H9 (cell line): ENCODE results near the gene PTRHD1. TPM values are rescaled to one million over a fixed set of nuclear protein-coding genes. Genes with fewer than 3 reads are reported as not detected.

ENCODE experiments used
- DNase-seq: peaks from one replicate; pipeline ENCODE4 v3.0.0-alpha.2; 2017
- H2AFZ ChIP-seq: one replicate; pipeline ENCODE4 v1.6.1; 2013; ENCODE audit warnings: mild to moderate bottlenecking, low read length, control low read depth, moderate library complexity
- H2AK5ac ChIP-seq: 2 replicates; pipeline ENCODE4 v1.6.1; 2013; ENCODE audit warnings: low read length, control low read depth, mixed read lengths; ENCODE audit not compliant: insufficient read length
- H2BK120ac ChIP-seq: one replicate; pipeline ENCODE4 v1.6.1; 2013; ENCODE audit warnings: low read depth, mild to moderate bottlenecking, low read length, control low read depth, inconsistent platforms; ENCODE audit not compliant: poor library complexity, severe bottlenecking
- H2BK12ac ChIP-seq: 2 replicates; pipeline ENCODE4 v1.6.1; 2013; ENCODE audit warnings: low read length, control low read depth, mixed read lengths, low read depth; ENCODE audit not compliant: insufficient read length
- H2BK15ac ChIP-seq: 2 replicates; pipeline ENCODE4 v1.6.1; 2013; ENCODE audit warnings: low read depth, low read length, control low read depth
- H2BK20ac ChIP-seq: one replicate; pipeline ENCODE4 v1.6.1; 2013; ENCODE audit warnings: low read depth, mild to moderate bottlenecking, low read length, control low read depth, inconsistent platforms; ENCODE audit not compliant: poor library complexity, severe bottlenecking
- H2BK5ac ChIP-seq: 2 replicates; pipeline ENCODE4 v1.6.1; 2013; ENCODE audit warnings: low read length, control low read depth, mixed read lengths; ENCODE audit not compliant: insufficient read length
- H3K14ac ChIP-seq: 2 replicates; pipeline ENCODE4 v1.6.1; 2013; ENCODE audit warnings: low read length, control low read depth; ENCODE audit not compliant: insufficient read depth
- H3K18ac ChIP-seq: 2 replicates; pipeline ENCODE4 v1.6.1; 2013; ENCODE audit warnings: low read depth, mild to moderate bottlenecking, mixed read lengths, low read length, control low read depth; ENCODE audit not compliant: insufficient read length
- H3K23ac ChIP-seq: 2 replicates; pipeline ENCODE4 v1.6.1; 2013; ENCODE audit warnings: low read length, control low read depth, mixed read lengths, low read depth; ENCODE audit not compliant: insufficient read length
- H3K23me2 ChIP-seq: 2 replicates; pipeline ENCODE4 v1.6.1; 2013; ENCODE audit warnings: low read depth, mild to moderate bottlenecking, mixed read lengths, low read length, control low read depth; ENCODE audit not compliant: insufficient read length, poor library complexity, severe bottlenecking
- H3K27ac ChIP-seq: 2 replicates; pipeline ENCODE4 v1.5.1; 2013; ENCODE audit warnings: low read length, control low read depth, mixed read lengths, low read depth; ENCODE audit not compliant: insufficient read length
- H3K27me3 ChIP-seq: 2 replicates; pipeline ENCODE4 v1.6.1; 2013; ENCODE audit warnings: low read length, control low read depth, inconsistent platforms; ENCODE audit not compliant: insufficient read depth
- H3K4ac ChIP-seq: 2 replicates; pipeline ENCODE4 v1.6.1; 2013; ENCODE audit warnings: low read depth, mild to moderate bottlenecking, control low read depth, inconsistent platforms, low read length, moderate library complexity
- H3K4me1 ChIP-seq: 2 replicates; pipeline ENCODE4 v1.6.1; 2013; ENCODE audit warnings: low read length, control low read depth, inconsistent platforms; ENCODE audit not compliant: insufficient read depth
- H3K4me2 ChIP-seq: 2 replicates; pipeline ENCODE4 v1.6.1; 2013; ENCODE audit warnings: low read length, control low read depth, mixed read lengths; ENCODE audit not compliant: insufficient read length, insufficient read depth
- H3K56ac ChIP-seq: 2 replicates; pipeline ENCODE4 v1.6.1; 2013; ENCODE audit warnings: low read depth, mild to moderate bottlenecking, mixed read lengths, low read length, control low read depth; ENCODE audit not compliant: insufficient read length
- H3K79me1 ChIP-seq: 2 replicates; pipeline ENCODE4 v1.6.1; 2013; ENCODE audit warnings: low read depth, mild to moderate bottlenecking, moderate library complexity, low read length, control low read depth, inconsistent platforms; ENCODE audit not compliant: insufficient read depth, poor library complexity, severe bottlenecking
- H3K79me2 ChIP-seq: 2 replicates; pipeline ENCODE4 v1.6.1; 2013; ENCODE audit warnings: low read length, control low read depth, inconsistent platforms; ENCODE audit not compliant: insufficient read depth
- H3K9ac ChIP-seq: 2 replicates; pipeline ENCODE4 v1.6.1; 2013; ENCODE audit warnings: low read length, control low read depth, mixed read lengths; ENCODE audit not compliant: insufficient read length; ENCODE audit errors: extremely low read depth
- H3K9me3 ChIP-seq: one replicate; pipeline ENCODE4 v1.6.1; 2013; ENCODE audit warnings: low read depth, low read length, inconsistent platforms; ENCODE audit not compliant: control insufficient read depth
- H3T11ph ChIP-seq: one replicate; pipeline ENCODE4 v1.6.1; 2013; ENCODE audit warnings: mild to moderate bottlenecking, low read length, control low read depth, inconsistent platforms
- H4K20me1 ChIP-seq: one replicate; pipeline ENCODE4 v1.6.1; 2013; ENCODE audit not compliant: control insufficient read depth, insufficient read length, insufficient read depth
- H4K5ac ChIP-seq: 2 replicates; pipeline ENCODE4 v1.6.1; 2013; ENCODE audit warnings: low read depth, mild to moderate bottlenecking, mixed read lengths, low read length, control low read depth; ENCODE audit not compliant: insufficient read length
- H4K8ac ChIP-seq: replicated peaks from 2 replicates; pipeline ENCODE4 v1.6.1; 2013; ENCODE audit warnings: low read length, control low read depth, mixed read lengths, low read depth; ENCODE audit not compliant: insufficient read length
- H4K91ac ChIP-seq: 2 replicates; pipeline ENCODE4 v1.6.1; 2013; ENCODE audit warnings: low read depth, mild to moderate bottlenecking, moderate library complexity, mixed read lengths, low read length, control low read depth; ENCODE audit not compliant: insufficient read length
- H3K27ac Mint-ChIP-seq, 3 experiments: 2 replicates in 2 of 3; 3 replicates in 1 of 3; pipeline ENCODE4 v1.8.0; 2020 to 2021; ENCODE audit warnings: mixed read lengths in 3 of 3, mild to moderate bottlenecking in 1 of 3, moderate library complexity in 1 of 3
- H3K27me3 Mint-ChIP-seq: 2 replicates; pipeline ENCODE4 v1.8.0; 2021; ENCODE audit warnings: low read depth, mild to moderate bottlenecking, moderate library complexity, mixed read lengths
- H3K36me3 Mint-ChIP-seq, 3 experiments: 2 replicates in 2 of 3; 3 replicates in 1 of 3; pipeline ENCODE4 v1.8.0; 2020 to 2021; ENCODE audit warnings: low read depth in 3 of 3, mixed read lengths in 3 of 3; ENCODE audit not compliant: insufficient read depth in 1 of 3
- H3K4me1 Mint-ChIP-seq, 2 experiments: 2 replicates each; pipeline ENCODE4 v1.8.0; 2020; ENCODE audit warnings: mixed read lengths in 2 of 2
- H3K4me3 Mint-ChIP-seq, 2 experiments: 2 replicates in 1 of 2; 3 replicates in 1 of 2; pipeline ENCODE4 v1.8.0; 2020 to 2021; ENCODE audit warnings: mild to moderate bottlenecking in 2 of 2, mixed read lengths in 2 of 2, moderate library complexity in 1 of 2
- H3K9me3 Mint-ChIP-seq, 2 experiments: 2 replicates in 1 of 2; 3 replicates in 1 of 2; pipeline ENCODE4 v1.8.0; 2020; ENCODE audit warnings: mild to moderate bottlenecking in 2 of 2, mixed read lengths in 2 of 2, moderate library complexity in 1 of 2
- WGBS: extraction: QIAGEN DNeasy Blood & Tissue Kit; methylation state at CpG from one replicate; pipeline ENCODE4 v1.1.7; 2013; ENCODE audit warnings: missing lambda C conversion rate, low lambda C conversion rate, mixed read lengths; ENCODE audit not compliant: insufficient read length; ENCODE audit errors: extremely low coverage; 5-methylcytosine and 5-hydroxymethylcytosine counted together
- total RNA-seq: library from RNA; stranded (reverse); gene quantifications from 2 replicates; pipeline ENCODE4 v1.2.1, GENCODE V29; 2021
- TF ChIP-seq, protein P1 (sequence below): fragments of 200-600 bp; sonication (generic); conservative IDR thresholded peaks from 3 replicates; pipeline ENCODE4 v1.8.0; 2021; ENCODE audit warnings: antibody characterized with exemption, mild to moderate bottlenecking

The PTRHD1 gene
- total RNA-seq, 1 experiment from 2014 or later = 43.7 TPM

- Histone ChIP-seq H2BK120ac (no peak overlapping the region), H3K27ac (peak overlapping the region; percentile 14), H4K8ac (no peak overlapping the region), H3K14ac (no peak overlapping the region), H4K5ac (no peak overlapping the region), H2BK5ac (no peak overlapping the region), H2BK20ac (no peak overlapping the region), H3K79me2 (no peaks in the 10 kb centered on the region), H3K4me2 (no peak overlapping the region), H3K9me3 (no peaks in the 10 kb centered on the region), H3K79me1 (no peaks in the 10 kb centered on the region), H4K91ac (no peak overlapping the region), H3K23me2 (no peaks in the 10 kb centered on the region), H3K4me1 (peaks cover 16% of the 10 kb centered on the region), H3K9ac (no peak overlapping the region), H3K56ac (no peak overlapping the region), H3K18ac (no peak overlapping the region), H2BK15ac (no peak overlapping the region), H2AFZ (no peak overlapping the region), H3K4ac (no peak overlapping the region), H3K27me3 (no peaks in the 10 kb centered on the region), H2AK5ac (no peak overlapping the region), H4K20me1 (no peaks in the 10 kb centered on the region), H2BK12ac (no peak overlapping the region), H3K23ac (no peak overlapping the region), H3T11ph (no peak overlapping the region)
- peak; percentile 87 for DNase-seq
- Mint-ChIP-seq H3K4me3 (peak overlapping the region; percentile 30 to 67; a peak in 3 of 5 replicates), H3K27ac (peak overlapping the region; percentile 87 to 95 (median 93)), H3K27me3 (no peaks in the 10 kb centered on the region; the same call in 1 of the 2 replicates), H3K9me3 (peaks cover 0 to 3% of the 10 kb centered on the region in 2 experiments; a peak in 2 of 5 replicates), H3K36me3 (peaks cover 69 to 79% (median 79%) of the 10 kb centered on the region in 3 experiments), H3K4me1 (peaks cover 46 to 49% of the 10 kb centered on the region in 2 experiments)
- TF ChIP-seq, protein P1, sequence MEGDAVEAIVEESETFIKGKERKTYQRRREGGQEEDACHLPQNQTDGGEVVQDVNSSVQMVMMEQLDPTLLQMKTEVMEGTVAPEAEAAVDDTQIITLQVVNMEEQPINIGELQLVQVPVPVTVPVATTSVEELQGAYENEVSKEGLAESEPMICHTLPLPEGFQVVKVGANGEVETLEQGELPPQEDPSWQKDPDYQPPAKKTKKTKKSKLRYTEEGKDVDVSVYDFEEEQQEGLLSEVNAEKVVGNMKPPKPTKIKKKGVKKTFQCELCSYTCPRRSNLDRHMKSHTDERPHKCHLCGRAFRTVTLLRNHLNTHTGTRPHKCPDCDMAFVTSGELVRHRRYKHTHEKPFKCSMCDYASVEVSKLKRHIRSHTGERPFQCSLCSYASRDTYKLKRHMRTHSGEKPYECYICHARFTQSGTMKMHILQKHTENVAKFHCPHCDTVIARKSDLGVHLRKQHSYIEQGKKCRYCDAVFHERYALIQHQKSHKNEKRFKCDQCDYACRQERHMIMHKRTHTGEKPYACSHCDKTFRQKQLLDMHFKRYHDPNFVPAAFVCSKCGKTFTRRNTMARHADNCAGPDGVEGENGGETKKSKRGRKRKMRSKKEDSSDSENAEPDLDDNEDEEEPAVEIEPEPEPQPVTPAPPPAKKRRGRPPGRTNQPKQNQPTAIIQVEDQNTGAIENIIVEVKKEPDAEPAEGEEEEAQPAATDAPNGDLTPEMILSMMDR = no peak
- WGBS = no CpG with 5 or more reads among the region's 7 CpGs
Observed at GRCh38 chr2:24822049-24822706, 29.0 kb upstream of the PTRHD1 start.
